HepG2 (cell line): Measurements from ENCODE around the gene E2F1.

Experiments used
- ATF1 ChIP-seq: IDR thresholded peaks from 2 replicates; pipeline ENCODE4 v1.6.1; 2016; ENCODE audit warnings: mild to moderate bottlenecking, control low read depth
- MAFK ChIP-seq, 2 experiments: IDR thresholded peaks in 1 of 2; conservative IDR thresholded peaks in 1 of 2; 2 replicates each; pipeline ENCODE4 v1.6.1; 2011; ENCODE audit warnings: improper control_type of control experiment in 2 of 2, low read length in 2 of 2
- RAD21 ChIP-seq: fragments of 450-650 bp; formaldehyde crosslinking; IDR thresholded peaks from 2 replicates; pipeline ENCODE4 v1.5.0; 2020; ENCODE audit warnings: mild to moderate bottlenecking
- REST ChIP-seq, 2 experiments: IDR thresholded peaks; 2 replicates each; pipeline ENCODE4 v1.6.1; 2011 to 2012; ENCODE audit warnings: low read length in 2 of 2, borderline replicate concordance in 1 of 2, low read depth in 1 of 2, mild to moderate bottlenecking in 1 of 2, moderate library complexity in 1 of 2
- SMC3 ChIP-seq: IDR thresholded peaks from 2 replicates; pipeline ENCODE4 v1.6.1; 2011; ENCODE audit warnings: low read length, improper control_type of control experiment
- TAF15 ChIP-seq: fragments of 200-400 bp; formaldehyde crosslinking; IDR thresholded peaks from one replicate; pipeline ENCODE4 v1.6.1; 2018; ENCODE audit warnings: mild to moderate bottlenecking, low read depth, low read length; ENCODE audit not compliant: poor library complexity, severe bottlenecking
- ZNF484 ChIP-seq: sonication (generic); formaldehyde crosslinking; IDR thresholded peaks from 2 replicates; pipeline ENCODE4 v1.5.1; 2020; ENCODE audit warnings: mild to moderate bottlenecking, low read depth, missing genetic modification reagents, borderline replicate concordance
- ZNF501 ChIP-seq: sonication (generic); formaldehyde crosslinking; IDR thresholded peaks from 2 replicates; pipeline ENCODE4 v1.5.1; 2020; ENCODE audit warnings: mild to moderate bottlenecking, moderate library complexity, missing genetic modification reagents

- TF ChIP-seq SMC3 (no peak), ATF1 (CRISPR knock-in tag) (no peak), ZNF501 (CRISPR knock-in tag) (no peak), ZNF484 (CRISPR knock-in tag) (no peak), TAF15 (no peak), REST (IDR thresholded peaks at IDR 0.05; ENCODE audit: borderline replicate concordance in 1 of 2, low read depth in 1 of 2, low read length in 2 of 2) (no peak), MAFK (conservative IDR thresholded peaks at IDR 0.05 in 1 of 2, IDR thresholded peaks at IDR 0.05 in 1 of 2; ENCODE audit: low read length in 2 of 2) (no peak), RAD21 (CRISPR knock-in tag) (no peak)
Observed at GRCh38 chr20:33655164-33655563, 31.0 kb downstream of the E2F1 start.
